ENCODE results near the gene RPA3.

RPA3 gene

DNA sequence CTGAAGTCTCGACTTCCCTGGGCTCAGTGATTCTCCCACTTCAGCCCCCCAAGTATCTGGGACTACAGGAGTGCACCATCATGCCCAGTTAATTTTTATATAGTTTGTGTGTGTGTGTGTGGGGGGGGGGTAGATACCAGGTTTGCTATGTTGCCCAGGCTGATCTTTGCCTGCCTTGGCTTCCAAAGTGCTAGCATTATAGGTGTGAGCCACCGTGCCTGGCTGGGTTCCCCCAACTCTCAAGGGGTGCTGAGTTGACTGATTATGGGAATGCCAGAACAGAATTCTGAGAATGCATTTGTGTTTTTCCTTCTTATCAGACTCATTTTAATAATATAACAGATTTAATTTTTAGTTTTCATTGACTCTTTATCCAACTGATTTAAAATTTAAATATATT is 19.5 kb downstream of the RPA3 start:
- no peak for DNase-seq (ENCODE audit: low read depth)
- TF ChIP-seq, protein P1, sequence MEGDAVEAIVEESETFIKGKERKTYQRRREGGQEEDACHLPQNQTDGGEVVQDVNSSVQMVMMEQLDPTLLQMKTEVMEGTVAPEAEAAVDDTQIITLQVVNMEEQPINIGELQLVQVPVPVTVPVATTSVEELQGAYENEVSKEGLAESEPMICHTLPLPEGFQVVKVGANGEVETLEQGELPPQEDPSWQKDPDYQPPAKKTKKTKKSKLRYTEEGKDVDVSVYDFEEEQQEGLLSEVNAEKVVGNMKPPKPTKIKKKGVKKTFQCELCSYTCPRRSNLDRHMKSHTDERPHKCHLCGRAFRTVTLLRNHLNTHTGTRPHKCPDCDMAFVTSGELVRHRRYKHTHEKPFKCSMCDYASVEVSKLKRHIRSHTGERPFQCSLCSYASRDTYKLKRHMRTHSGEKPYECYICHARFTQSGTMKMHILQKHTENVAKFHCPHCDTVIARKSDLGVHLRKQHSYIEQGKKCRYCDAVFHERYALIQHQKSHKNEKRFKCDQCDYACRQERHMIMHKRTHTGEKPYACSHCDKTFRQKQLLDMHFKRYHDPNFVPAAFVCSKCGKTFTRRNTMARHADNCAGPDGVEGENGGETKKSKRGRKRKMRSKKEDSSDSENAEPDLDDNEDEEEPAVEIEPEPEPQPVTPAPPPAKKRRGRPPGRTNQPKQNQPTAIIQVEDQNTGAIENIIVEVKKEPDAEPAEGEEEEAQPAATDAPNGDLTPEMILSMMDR (IDR thresholded peaks at IDR 0.05; ENCODE audit: low read depth, low read length, missing control alignments) = no peak
- no peak overlapping the region for H3K4me3 ChIP-seq (ENCODE audit: low read depth, low read length)

DNA sequence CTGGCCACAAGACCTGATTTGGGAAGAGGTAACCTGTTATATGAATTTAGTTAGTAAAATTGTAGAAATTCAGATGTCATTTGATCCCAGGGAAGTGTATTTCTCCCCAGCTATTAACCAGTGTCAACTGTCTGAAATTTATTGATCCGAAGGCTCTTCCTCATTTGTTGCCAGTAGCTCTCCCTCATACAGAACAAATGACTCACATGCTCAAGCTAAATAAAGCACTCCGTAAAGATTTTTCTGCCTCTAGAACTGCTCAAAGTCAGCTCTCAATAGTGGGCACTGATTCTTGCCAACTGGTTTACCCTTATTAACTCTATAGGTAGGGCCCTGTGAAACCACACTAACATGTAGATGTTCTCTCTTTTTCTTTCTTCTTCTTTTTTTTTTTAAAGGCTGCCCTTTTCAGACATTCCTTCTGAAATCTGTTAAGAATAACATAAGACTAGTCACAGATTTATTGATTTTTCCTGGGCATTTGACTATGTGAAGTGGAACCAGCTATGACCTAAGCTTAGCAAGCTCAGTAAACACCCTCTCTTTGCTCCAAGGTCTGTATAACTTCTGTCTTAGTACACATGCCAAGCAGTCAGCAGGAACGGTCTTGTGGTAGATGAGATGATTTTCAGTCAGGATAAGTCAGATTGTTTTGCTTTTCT is 21.8 kb downstream of the RPA3 start:
- TF ChIP-seq, protein P1 (IDR thresholded peaks at IDR 0.05; ENCODE audit: low read depth, low read length, missing control alignments) = no peak
- no peak overlapping the region for H3K4me3 ChIP-seq (ENCODE audit: low read depth, low read length)
- no peak for DNase-seq (ENCODE audit: low read depth)

DNA sequence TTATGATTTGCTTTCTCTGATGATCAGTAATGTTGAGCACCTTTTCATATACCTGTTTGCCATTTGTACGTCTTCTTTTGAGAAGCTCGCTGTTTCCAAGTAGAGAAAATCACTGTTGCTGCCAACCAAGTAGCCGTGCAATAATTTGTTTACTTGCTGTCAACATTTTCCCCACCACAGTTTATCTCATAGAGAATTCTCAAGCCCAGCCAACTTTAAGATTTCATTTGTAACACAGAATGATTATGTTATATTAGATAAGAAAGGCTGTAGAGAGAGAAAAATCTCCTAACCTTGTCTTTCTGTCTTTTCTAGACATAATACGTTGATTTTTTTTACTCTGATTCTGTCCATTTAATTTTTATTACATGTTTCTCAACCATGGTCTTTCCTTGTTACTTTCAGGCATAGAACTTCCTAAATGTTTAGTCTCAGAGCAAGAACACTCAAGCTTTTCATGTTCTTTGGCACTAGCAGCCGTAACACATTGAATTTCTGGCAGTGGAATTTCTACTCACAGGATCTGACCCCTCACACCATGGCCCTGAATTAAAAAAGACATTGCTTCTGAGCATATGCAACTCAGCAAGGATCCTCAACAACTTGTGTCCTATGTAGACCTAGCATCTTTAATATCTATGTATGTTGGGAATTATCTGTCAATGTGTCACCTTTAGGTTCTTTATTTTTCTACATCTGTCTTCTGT is 23.1 kb downstream of the RPA3 start:
- H3K4me3 ChIP-seq (ENCODE audit: low read depth, low read length) = no peak overlapping the region
- no peak for DNase-seq (ENCODE audit: low read depth)
- TF ChIP-seq, protein P1 (IDR thresholded peaks at IDR 0.05; ENCODE audit: low read depth, low read length, missing control alignments) = no peak

DNA sequence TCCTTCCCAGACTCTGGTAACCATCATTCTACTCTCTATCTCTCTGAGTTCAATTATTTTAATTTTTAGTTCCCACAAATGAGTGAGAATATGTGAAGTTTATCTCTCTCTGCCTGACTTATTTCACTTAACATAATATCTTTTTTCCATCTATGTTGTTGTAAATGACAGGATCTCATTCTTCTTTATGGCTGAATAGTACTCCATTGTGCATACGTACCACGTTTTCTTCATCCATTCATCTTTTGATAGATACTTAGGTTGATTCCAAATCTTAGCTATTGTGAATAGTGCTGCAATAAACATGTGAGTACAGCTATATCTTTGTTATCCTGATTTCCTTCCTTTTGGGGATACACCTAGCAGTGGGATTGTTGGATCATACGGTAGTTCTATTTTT is 23.9 kb downstream of the RPA3 start:
- TF ChIP-seq, protein P1 (IDR thresholded peaks at IDR 0.05; ENCODE audit: low read depth, low read length, missing control alignments) = no peak
- no peak overlapping the region for H3K4me3 ChIP-seq (ENCODE audit: low read depth, low read length)
- no peak for DNase-seq (ENCODE audit: low read depth)

DNA sequence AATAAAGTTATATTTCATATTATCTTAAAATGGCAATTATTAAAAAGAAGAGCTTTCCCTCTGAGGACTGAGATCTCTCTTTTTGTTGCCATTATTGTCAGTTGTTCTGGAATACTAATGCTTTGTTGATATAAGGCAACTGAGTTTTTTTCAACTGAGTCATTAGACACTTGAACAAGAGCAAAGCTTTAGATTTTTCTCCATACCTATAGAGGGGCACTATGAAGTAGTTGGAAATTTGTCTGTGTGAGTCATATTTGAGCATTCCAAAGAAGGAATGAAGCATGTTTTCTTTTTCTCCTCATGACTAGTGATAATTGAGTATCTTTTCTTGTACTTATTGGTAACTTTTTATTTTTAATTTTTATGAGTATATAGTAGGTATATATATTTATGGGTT is 24.5 kb downstream of the RPA3 start:
- no peak overlapping the region for H3K4me3 ChIP-seq (ENCODE audit: low read depth, low read length)
- TF ChIP-seq, protein P1 (IDR thresholded peaks at IDR 0.05; ENCODE audit: low read depth, low read length, missing control alignments) = no peak
- no peak for DNase-seq (ENCODE audit: low read depth)

DNA sequence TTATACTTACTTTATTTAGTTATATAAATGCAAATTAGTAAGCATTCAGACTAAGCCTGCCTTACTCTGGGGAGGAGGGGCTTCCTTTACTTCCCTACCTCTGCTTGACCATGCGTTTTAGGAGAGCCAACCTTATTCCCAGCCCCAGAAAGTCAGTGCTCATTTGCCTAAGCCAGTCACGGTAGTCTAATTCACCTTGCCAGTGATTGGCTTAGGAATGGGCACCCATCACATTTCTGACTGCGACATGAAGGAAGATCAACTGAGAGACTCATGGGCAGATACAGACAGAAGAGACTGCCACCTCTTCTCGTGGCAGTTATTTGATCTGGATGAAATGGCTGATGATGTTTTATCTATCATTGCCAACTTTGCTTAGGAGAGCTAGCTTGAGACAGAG is 29.5 kb downstream of the RPA3 start:
- no peak overlapping the region for H3K4me3 ChIP-seq (ENCODE audit: low read depth, low read length)
- DNase-seq (ENCODE audit: low read depth) = no peak
- TF ChIP-seq, protein P1 (IDR thresholded peaks at IDR 0.05; ENCODE audit: low read depth, low read length, missing control alignments) = no peak

DNA sequence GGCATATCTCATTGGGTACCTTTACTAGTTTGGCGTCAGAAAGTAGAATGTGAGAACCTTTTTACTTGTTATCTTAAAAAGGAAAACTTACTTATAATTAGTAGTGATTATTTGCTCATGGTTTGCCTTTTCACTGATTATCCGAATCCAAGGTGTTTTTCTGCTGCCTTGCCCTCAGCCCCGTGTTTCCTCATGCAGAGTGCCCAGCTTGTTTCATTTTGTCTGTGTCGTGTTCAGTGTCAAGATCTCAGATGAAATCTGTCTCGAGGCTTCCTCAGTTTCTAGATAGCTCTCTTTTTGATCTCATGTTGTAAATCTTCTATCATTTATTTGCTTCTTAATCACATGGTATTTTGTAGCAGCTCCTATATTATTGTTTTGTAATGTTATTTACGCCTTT is 30.1 kb downstream of the RPA3 start:
- no peak overlapping the region for H3K4me3 ChIP-seq (ENCODE audit: low read depth, low read length)
- DNase-seq (ENCODE audit: low read depth) = no peak
- TF ChIP-seq, protein P1 (IDR thresholded peaks at IDR 0.05; ENCODE audit: low read depth, low read length, missing control alignments) = no peak

Data from GM12864 (cell line).